HEK293 (cell line): Measurements from ENCODE around the gene LENEP.

ENCODE experiments used
- CTCF ChIA-PET: fragments of 350-600 bp; formaldehyde crosslinking; extraction: SDS; loops from one replicate; lab custom pipeline; 2021; ENCODE audit warnings: antibody characterized with exemption; lab: Yijun Ruan, JAX
- POLR2A ChIA-PET: fragments of 300-600 bp; formaldehyde crosslinking; extraction: SDS; loops from one replicate; lab custom pipeline; 2020; ENCODE audit warnings: antibody characterized with exemption, inconsistent platforms; lab: Yijun Ruan, JAX
- H3K27ac ChIP-seq: fragments of 200-500 bp; sonication (Bioruptor generic); 2 replicates; pipeline ENCODE4 v1.5.1; 2014; ENCODE audit warnings: low read depth, low read length, control low read depth, inconsistent platforms; ENCODE audit errors: extremely low read depth
- H3K36me3 ChIP-seq, 2 experiments: fragments of 200-500 bp in 1 of 2; sonication (Bioruptor generic) in 1 of 2; 1 replicate in 1 of 2; 2 replicates in 1 of 2; pipeline ENCODE4 v1.5.1; 2014 to 2017; ENCODE audit warnings: inconsistent platforms in 2 of 2, low read length in 2 of 2; ENCODE audit not compliant: control insufficient read depth in 2 of 2, insufficient read depth in 1 of 2
- H3K4me1 ChIP-seq: fragments of 200-500 bp; sonication (Bioruptor generic); 2 replicates; pipeline ENCODE4 v1.5.1; 2014; ENCODE audit warnings: mild to moderate bottlenecking, low read length, inconsistent platforms; ENCODE audit not compliant: control insufficient read depth, insufficient read depth
- H3K4me3 ChIP-seq: 2 replicates; pipeline ENCODE4 v1.5.1; 2011; ENCODE audit warnings: low read depth, mild to moderate bottlenecking, control low read depth, low read length, moderate library complexity
- H3K9me3 ChIP-seq: fragments of 200-500 bp; sonication (Bioruptor generic); 2 replicates; pipeline ENCODE4 v1.5.1; 2014; ENCODE audit warnings: low read depth, low read length, inconsistent platforms; ENCODE audit not compliant: control insufficient read depth, insufficient read depth
- BCL11A ChIP-seq: fragments of 450-650 bp; formaldehyde crosslinking; IDR thresholded peaks from 2 replicates; pipeline ENCODE4 v1.5.1; 2016; ENCODE audit warnings: low read depth, missing biosample characterization, missing genetic modification characterization
- BCL11B ChIP-seq: fragments of 450-650 bp; formaldehyde crosslinking; IDR thresholded peaks from 2 replicates; pipeline ENCODE4 v1.5.1; 2016; ENCODE audit warnings: low read depth, missing biosample characterization, missing genetic modification characterization
- GLIS2 ChIP-seq: fragments of 450-650 bp; formaldehyde crosslinking; IDR thresholded peaks from 2 replicates; pipeline ENCODE4 v1.5.1; 2016; ENCODE audit warnings: missing biosample characterization, missing genetic modification characterization
- HIC1 ChIP-seq: fragments of 450-650 bp; formaldehyde crosslinking; IDR thresholded peaks from 2 replicates; pipeline ENCODE4 v1.5.1; 2016; ENCODE audit warnings: missing biosample characterization, missing genetic modification characterization
- KLF1 ChIP-seq: fragments of 450-650 bp; formaldehyde crosslinking; IDR thresholded peaks from 2 replicates; pipeline ENCODE4 v1.5.1; 2016; ENCODE audit warnings: missing biosample characterization, missing genetic modification characterization
- KLF8 ChIP-seq: fragments of 450-650 bp; formaldehyde crosslinking; IDR thresholded peaks from 2 replicates; pipeline ENCODE4 v1.5.1; 2016; ENCODE audit warnings: missing biosample characterization, missing genetic modification characterization
- MZF1 ChIP-seq: fragments of 450-650 bp; formaldehyde crosslinking; IDR thresholded peaks from 2 replicates; pipeline ENCODE4 v1.5.1; 2017; ENCODE audit warnings: missing biosample characterization, missing genetic modification characterization, borderline replicate concordance
- SCRT1 ChIP-seq: fragments of 450-650 bp; formaldehyde crosslinking; IDR thresholded peaks from 2 replicates; pipeline ENCODE4 v1.5.1; 2016; ENCODE audit warnings: missing biosample characterization, missing genetic modification characterization, borderline replicate concordance
- WT1 ChIP-seq: fragments of 450-650 bp; formaldehyde crosslinking; IDR thresholded peaks from 2 replicates; pipeline ENCODE4 v1.5.1; 2016; ENCODE audit warnings: missing biosample characterization, missing genetic modification characterization
- ZBTB10 ChIP-seq: fragments of 450-650 bp; formaldehyde crosslinking; IDR thresholded peaks from 2 replicates; pipeline ENCODE4 v1.5.1; 2016; ENCODE audit warnings: missing biosample characterization, missing genetic modification characterization
- ZBTB17 ChIP-seq: fragments of 450-650 bp; formaldehyde crosslinking; IDR thresholded peaks from 2 replicates; pipeline ENCODE4 v1.5.1; 2016; ENCODE audit warnings: missing biosample characterization, missing genetic modification characterization
- ZBTB48 ChIP-seq: fragments of 450-650 bp; formaldehyde crosslinking; IDR thresholded peaks from 2 replicates; pipeline ENCODE4 v1.5.1; 2016; ENCODE audit warnings: missing biosample characterization, missing genetic modification characterization
- ZIC2 ChIP-seq: fragments of 450-650 bp; formaldehyde crosslinking; IDR thresholded peaks from 2 replicates; pipeline ENCODE4 v1.5.1; 2016; ENCODE audit warnings: missing biosample characterization, missing genetic modification characterization
- ZNF18 ChIP-seq: fragments of 450-650 bp; formaldehyde crosslinking; IDR thresholded peaks from 2 replicates; pipeline ENCODE4 v1.5.1; 2016; ENCODE audit warnings: missing biosample characterization, missing genetic modification characterization
- ZNF19 ChIP-seq: fragments of 450-650 bp; formaldehyde crosslinking; IDR thresholded peaks from 2 replicates; pipeline ENCODE4; 2016; ENCODE audit warnings: missing biosample characterization, missing genetic modification characterization, low read depth
- ZNF26 ChIP-seq: fragments of 450-650 bp; formaldehyde crosslinking; IDR thresholded peaks from 2 replicates; pipeline ENCODE4 v1.5.1; 2016; ENCODE audit warnings: missing biosample characterization, missing genetic modification characterization
- ZNF335 ChIP-seq: fragments of 450-650 bp; formaldehyde crosslinking; conservative IDR thresholded peaks from 2 replicates; pipeline ENCODE4 v1.5.1; 2016; ENCODE audit warnings: missing biosample characterization, missing genetic modification characterization
- ZNF433 ChIP-seq: fragments of 450-650 bp; formaldehyde crosslinking; IDR thresholded peaks from 2 replicates; pipeline ENCODE4 v1.5.1; 2016; ENCODE audit warnings: missing biosample characterization, missing genetic modification characterization, low read depth
- ZNF513 ChIP-seq: fragments of 450-650 bp; IDR thresholded peaks from 2 replicates; pipeline ENCODE4 v1.5.1; 2018; ENCODE audit warnings: missing biosample characterization, missing genetic modification characterization
- ZNF530 ChIP-seq: fragments of 450-650 bp; formaldehyde crosslinking; IDR thresholded peaks from 2 replicates; pipeline ENCODE4 v1.5.1; 2016; ENCODE audit warnings: low read depth, missing biosample characterization, missing genetic modification characterization
- ZNF621 ChIP-seq: fragments of 450-650 bp; formaldehyde crosslinking; IDR thresholded peaks from 2 replicates; pipeline ENCODE4 v1.5.1; 2017; ENCODE audit warnings: missing biosample characterization, missing genetic modification characterization
- ZNF629 ChIP-seq: fragments of 450-650 bp; formaldehyde crosslinking; IDR thresholded peaks from 2 replicates; pipeline ENCODE4 v1.5.1; 2017; ENCODE audit warnings: missing biosample characterization, missing genetic modification characterization
- ZNF76 ChIP-seq: fragments of 450-650 bp; formaldehyde crosslinking; IDR thresholded peaks from 2 replicates; pipeline ENCODE4; 2016; ENCODE audit warnings: low read depth, missing biosample characterization, missing genetic modification characterization, borderline replicate concordance
- ZNF768 ChIP-seq: fragments of 450-650 bp; formaldehyde crosslinking; IDR thresholded peaks from 2 replicates; pipeline ENCODE4 v1.5.1; 2018; ENCODE audit warnings: missing biosample characterization, mild to moderate bottlenecking, missing genetic modification characterization
- ZNF830 ChIP-seq: fragments of 450-650 bp; IDR thresholded peaks from 2 replicates; pipeline ENCODE4 v1.5.0; 2018; ENCODE audit warnings: missing biosample characterization, missing genetic modification characterization, low read depth, mild to moderate bottlenecking, moderate library complexity

The LENEP gene

GRCh38 chr1:155004352-155005075 is 11.1 kb downstream of the LENEP start (continued):
- TF ChIP-seq BCL11B (tag by site-specific recombination) (peak; percentile 36; the same call in 1 of the 2 replicates), ZNF768 (tag by site-specific recombination) (no peak), ZNF76 (peak; percentile 74; the same call in 1 of the 2 replicates), ZIC2 (peak; percentile 84), GLIS2 (tag by site-specific recombination) (no peak), ZNF513 (tag by site-specific recombination) (no peak), MZF1 (0 out of 2 replicates have a peak, but pooled peaks have one; percentile 28), ZBTB48 (peak; percentile 99), ZNF26 (tag by site-specific recombination) (no peak), WT1 (peak; percentile 40; the same call in 1 of the 2 replicates), ZBTB10 (tag by site-specific recombination) (0 out of 2 replicates have a peak, but pooled peaks have one; percentile 47), ZNF335 (tag by site-specific recombination) (no peak; the same call in none of the 2 replicates), ZBTB17 (tag by site-specific recombination) (peak; percentile 23; the same call in 1 of the 2 replicates), HIC1 (tag by site-specific recombination) (peak; percentile 91)

GRCh38 chr1:155005076-155006011 is 12.0 kb downstream of the LENEP start:
- Histone ChIP-seq H3K4me3 (no peak overlapping the region), H3K27ac (peak overlapping the region; percentile 87; the same call in 1 of the 2 replicates), H3K4me1 (peaks cover 6% of the 10 kb centered on the region)
- TF ChIP-seq ZNF18 (tag by site-specific recombination) (no peak), BCL11A (tag by site-specific recombination) (no peak), ZNF629 (tag by site-specific recombination) (no peak), ZNF530 (tag by site-specific recombination) (no peak), ZNF433 (no peak), ZNF830 (no peak), SCRT1 (tag by site-specific recombination) (no peak), ZNF621 (tag by site-specific recombination) (no peak), BCL11B (tag by site-specific recombination) (0 out of 2 replicates have a peak, but pooled peaks have one; percentile 60), KLF1 (tag by site-specific recombination) (0 out of 2 replicates have a peak, but pooled peaks have one; percentile 10), ZNF19 (tag by site-specific recombination) (no peak), KLF8 (no peak)

More at GRCh38 chr1:155005076-155006011, 12.0 kb downstream of the LENEP start:
- Histone ChIP-seq H3K9me3 (no peaks in the 10 kb centered on the region), H3K36me3 (no peaks in the 10 kb centered on the region)
- POLR2A ChIA-PET = interaction anchor here (1.5 to 2.1 kb wide), 2 partner anchors 12 to 22 kb away, joined by 7 to 9 read pairs; partner anchors contain the start of gene FLAD1
- CTCF ChIA-PET = interaction anchor here (1.2 to 3.5 kb wide), 3 partner anchors 12 to 80 kb away, joined by 3 to 30 read pairs (median 11); no protein-coding TSS in a partner anchor
